ENCODE measurements around the gene GALNTL6. TPM values are rescaled to one million over a fixed set of nuclear protein-coding genes. Genes with fewer than 3 reads are reported as not detected.
A peak's percentile ranks its signal among the peaks of the same experiment; 100 is the strongest.

GALNTL6 gene
- total RNA-seq, 1 experiment from 2014 or later, result not detected

DNA sequence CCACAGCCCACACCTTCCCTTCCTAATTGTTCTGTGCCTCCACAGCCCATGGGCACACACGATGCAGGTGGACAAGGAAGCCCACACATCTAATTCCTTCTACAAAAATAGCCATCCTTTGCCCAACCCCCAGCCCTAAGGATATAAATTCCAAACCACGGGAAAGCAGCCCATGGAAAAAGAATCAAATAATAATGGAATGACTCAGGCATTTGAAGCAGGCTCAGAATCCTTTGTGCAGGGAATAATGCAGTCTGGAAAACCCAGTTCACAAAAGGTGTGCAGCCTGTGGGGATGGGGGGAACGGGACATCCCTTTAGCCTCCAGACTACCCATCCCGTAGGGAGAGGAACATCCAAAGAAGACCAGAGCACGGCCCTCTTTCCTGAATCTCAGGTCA, 1013.1 kb downstream of the GALNTL6 start:
- in situ Hi-C loops (cut with HindIII; ENCODE audit: low pct_unique_long_range_greater_than_20kb, low sequenced_read_pairs), result no loop called here
- no peak for DNase-seq (ENCODE audit: low read depth)

DNA sequence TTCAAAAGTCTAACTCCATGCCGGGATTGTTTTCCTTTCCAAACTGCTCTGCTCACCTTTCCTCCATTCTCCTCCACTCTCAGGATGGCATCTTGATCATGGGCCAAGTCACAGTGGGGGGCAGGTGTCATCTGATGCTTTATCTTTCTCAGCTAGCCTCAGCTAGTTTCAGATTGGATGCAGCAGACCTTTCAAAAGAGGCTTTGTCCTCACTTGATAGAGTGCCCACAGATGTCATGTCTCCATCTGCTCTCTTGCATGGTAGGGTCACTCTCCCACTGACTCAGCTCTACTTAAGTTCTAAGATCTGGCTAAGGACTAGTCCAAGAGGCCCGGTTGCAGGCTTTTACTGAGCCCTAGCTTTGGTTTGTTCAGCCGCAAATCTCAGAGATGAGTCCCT, 1013.7 kb downstream of the GALNTL6 start:
- in situ Hi-C loops (cut with HindIII; ENCODE audit: low pct_unique_long_range_greater_than_20kb, low sequenced_read_pairs), result no loop called here
- no peak for DNase-seq (ENCODE audit: low read depth)

DNA sequence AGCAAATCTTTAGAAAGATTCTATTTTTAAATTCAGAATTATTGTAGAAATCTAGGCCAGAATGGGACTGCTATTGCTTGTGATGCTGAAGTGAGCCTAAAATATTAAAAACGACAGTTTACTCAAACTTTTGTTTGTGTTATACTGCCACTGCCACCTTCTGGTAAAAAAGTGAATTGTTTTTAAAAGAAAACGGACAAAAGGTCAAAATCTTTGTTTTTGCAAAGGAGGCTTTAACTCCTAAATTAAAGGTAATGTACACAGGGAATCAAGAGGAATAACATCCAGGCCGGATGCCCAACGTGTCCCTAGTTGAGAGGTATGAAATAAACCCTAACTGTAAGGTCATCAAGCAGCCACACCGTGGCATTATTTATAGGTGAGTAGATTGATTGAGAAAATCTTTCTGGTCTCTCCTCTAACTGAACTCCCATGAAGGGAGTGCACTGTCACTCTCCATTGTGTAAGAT, 1017.1 kb downstream of the GALNTL6 start:
- in situ Hi-C loops (cut with HindIII; ENCODE audit: low pct_unique_long_range_greater_than_20kb, low sequenced_read_pairs), result no loop called here
- peak; percentile 22 for DNase-seq (ENCODE audit: low read depth)

DNA sequence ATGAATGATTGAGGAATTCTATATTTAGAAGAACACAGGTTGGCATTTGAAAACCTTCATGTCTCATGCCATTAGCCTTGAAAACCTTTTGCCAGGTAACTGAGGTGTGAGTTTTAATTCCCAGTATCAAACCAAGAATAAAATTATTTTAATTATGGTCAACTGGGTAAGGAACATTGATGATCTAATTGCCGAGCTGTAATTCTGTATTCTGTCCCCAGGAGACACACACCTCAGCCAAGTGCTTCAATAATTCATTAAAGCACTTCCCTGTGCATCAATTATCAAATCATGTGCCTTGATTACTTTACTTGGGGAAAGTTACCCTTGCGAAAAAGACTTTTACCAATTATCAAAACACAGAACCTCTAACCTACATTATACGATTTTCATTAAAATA, 1023.5 kb downstream of the GALNTL6 start:
- DNase-seq (ENCODE audit: low read depth), result no peak

DNA sequence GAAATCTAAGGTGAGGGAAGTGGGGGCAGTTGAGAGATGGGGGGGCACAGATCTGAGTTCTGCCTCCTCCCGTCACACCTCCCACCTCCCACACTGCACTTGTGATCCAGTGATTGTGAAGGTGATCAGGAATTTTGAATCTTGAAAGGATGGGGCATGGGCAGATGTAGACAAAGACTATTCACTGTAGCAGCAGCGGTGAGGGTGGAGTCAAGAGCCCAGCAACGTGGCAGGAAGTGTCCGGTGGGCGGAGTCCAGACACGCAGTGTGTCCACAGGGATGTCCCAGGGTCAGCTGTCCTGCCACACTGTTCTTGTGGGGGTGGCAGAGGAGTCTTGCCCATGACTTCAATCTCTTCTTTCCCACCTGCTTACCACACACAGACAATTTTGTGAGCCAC, 1024.9 kb downstream of the GALNTL6 start:
- no peak for DNase-seq (ENCODE audit: low read depth)
- in situ Hi-C loops (cut with HindIII; ENCODE audit: low pct_unique_long_range_greater_than_20kb, low sequenced_read_pairs), result no loop called here

More for the DNA sequence above, 1023.5 kb downstream of the GALNTL6 start:
- in situ Hi-C loops (cut with HindIII; ENCODE audit: low pct_unique_long_range_greater_than_20kb, low sequenced_read_pairs), result no loop called here

DNA sequence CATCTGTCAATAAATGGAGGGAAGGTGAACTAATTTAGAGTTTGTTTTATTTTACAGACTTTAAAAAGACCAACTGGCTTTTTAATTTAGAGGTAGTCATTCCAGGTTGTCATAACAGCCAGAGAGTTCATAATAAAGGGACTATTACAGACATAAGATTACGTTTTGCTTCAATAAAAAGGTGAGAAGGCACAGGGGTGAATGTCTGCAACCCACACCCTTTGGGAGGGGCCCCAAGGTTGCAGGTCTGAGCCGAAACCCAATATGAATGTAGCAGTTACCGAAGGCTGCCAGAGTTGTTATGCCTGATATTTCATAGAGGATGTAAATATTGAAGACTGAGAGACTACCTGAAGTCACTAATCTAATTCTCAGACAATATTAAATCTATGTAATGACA, 1025.7 kb downstream of the GALNTL6 start:
- in situ Hi-C loops (cut with HindIII; ENCODE audit: low pct_unique_long_range_greater_than_20kb, low sequenced_read_pairs), result no loop called here
- DNase-seq (ENCODE audit: low read depth), result no peak

DNA sequence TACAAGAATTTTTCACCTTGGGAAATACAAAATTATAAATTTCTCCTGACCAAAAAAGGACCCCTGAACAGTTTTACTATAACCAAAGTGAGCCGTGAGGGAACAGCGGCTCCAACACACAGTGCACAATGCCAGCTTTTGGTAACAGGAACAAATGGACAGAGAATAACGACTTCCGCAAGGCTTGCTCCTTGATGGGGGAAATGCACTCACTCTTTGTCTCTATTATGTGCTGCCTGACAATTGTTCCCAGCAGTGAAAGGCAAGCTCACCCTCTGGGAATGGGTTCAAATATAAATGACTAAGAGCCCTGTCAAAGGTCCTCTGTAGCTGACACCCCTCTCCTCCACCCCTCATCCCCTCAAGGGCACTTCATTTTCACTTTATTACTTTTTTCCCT, 1029.6 kb downstream of the GALNTL6 start:
- in situ Hi-C loops (cut with HindIII; ENCODE audit: low pct_unique_long_range_greater_than_20kb, low sequenced_read_pairs), result no loop called here
- no peak for DNase-seq (ENCODE audit: low read depth)

DNA sequence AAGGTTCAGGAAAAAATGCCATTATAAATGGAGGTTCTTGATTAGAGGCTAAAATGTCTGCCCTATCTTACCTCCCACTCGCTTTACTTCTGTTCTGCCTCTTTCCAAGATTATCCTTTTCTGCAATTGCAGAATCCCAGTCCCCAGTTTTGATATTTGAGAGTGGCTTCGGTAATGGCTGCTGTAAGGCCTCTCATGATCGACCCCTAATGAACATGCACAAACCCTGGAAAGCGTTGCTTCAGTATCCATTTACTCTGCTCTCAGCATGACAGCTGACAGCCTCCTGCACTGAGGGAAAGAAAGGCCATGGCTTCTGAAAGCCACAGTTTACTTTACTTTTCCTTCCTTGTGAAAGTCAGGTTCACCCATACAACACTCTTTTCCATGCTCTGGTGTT, 1030.0 kb downstream of the GALNTL6 start:
- in situ Hi-C loops (cut with HindIII; ENCODE audit: low pct_unique_long_range_greater_than_20kb, low sequenced_read_pairs), result no loop called here

DNA sequence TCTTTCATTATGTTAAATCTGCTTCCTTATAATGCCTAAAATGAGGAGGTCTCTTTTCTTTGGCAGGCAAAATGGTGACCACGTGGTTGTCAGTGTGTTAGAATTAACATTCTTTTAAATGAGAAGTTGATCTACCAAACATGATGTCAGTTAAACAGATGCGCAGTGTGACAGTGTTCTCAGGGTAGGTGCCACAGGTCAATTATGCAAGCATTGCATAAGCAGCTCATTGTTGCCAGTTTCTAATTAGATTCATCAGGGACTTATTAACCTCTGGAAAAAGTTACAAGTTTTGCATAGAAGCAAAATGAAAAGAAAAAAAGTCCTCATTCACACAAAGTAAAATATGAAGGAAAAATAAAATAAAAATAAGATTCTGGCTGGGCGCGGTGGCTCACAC, 1031.4 kb downstream of the GALNTL6 start:
- in situ Hi-C loops (cut with HindIII; ENCODE audit: low pct_unique_long_range_greater_than_20kb, low sequenced_read_pairs), result no loop called here
- no peak for DNase-seq (ENCODE audit: low read depth)

More for the DNA sequence above, 1030.0 kb downstream of the GALNTL6 start:
- no peak for DNase-seq (ENCODE audit: low read depth)

DNA sequence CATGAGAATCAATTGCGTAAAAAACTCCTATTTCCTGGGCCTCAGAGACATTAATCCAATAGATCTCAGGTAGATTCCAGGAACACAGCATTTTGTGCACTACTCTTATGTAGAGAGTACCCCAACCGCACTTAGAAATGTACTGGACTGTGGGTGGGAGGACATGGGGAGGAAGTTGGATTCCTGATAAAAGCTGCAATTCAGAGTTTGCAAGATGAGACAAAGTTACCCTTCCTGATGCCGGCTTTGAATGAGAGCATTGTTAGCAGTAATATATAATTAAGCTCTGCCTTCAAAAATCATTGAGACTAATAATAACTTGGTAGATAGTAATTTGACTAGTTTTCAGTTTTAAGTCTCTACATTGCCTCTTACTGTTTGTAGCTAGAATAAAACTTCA, 1032.1 kb downstream of the GALNTL6 start:
- in situ Hi-C loops (cut with HindIII; ENCODE audit: low pct_unique_long_range_greater_than_20kb, low sequenced_read_pairs), result no loop called here
- no peak for DNase-seq (ENCODE audit: low read depth)

DNA sequence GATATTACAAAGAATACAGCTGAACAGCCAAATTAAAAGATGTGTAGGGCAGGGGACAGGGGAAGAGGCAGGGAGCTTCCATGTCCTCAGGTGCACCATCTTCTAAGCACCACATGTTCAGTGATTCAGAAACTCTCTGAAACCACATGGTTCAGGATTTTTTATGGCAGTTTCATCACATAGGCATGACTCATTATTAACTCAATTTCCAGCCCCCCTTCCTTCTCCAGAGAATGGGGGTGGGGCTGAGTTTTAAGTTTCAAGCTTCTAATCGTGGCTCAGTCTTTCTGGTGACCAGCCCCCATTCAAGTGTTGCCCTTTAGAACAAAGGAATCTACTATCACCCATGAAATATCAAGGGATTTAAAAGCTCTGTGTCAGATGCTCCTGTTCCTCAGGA, 1037.6 kb downstream of the GALNTL6 start:
- in situ Hi-C loops (cut with HindIII; ENCODE audit: low pct_unique_long_range_greater_than_20kb, low sequenced_read_pairs), result no loop called here
- DNase-seq (ENCODE audit: low read depth), result peak; percentile 68

DNA sequence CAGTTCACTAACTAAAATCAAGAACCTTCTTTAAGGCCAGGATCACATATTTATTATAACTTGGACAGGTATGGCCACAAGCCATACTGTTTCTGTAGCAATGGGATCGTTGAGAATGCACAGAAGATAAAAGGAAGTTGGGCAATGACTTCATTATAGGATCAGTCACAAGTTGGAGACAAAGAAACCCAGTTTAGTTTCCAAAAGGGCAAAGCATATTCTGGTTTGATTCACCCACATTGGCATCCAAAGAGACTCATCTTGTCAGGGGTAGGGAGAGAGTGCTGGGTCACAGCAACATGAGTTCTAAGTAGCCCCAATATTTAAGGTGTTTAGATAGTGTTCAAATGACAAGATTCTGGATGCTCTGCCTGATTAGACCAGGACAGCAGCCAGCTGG, 1038.3 kb downstream of the GALNTL6 start:
- in situ Hi-C loops (cut with HindIII; ENCODE audit: low pct_unique_long_range_greater_than_20kb, low sequenced_read_pairs), result no loop called here
- DNase-seq (ENCODE audit: low read depth), result no peak

DNA sequence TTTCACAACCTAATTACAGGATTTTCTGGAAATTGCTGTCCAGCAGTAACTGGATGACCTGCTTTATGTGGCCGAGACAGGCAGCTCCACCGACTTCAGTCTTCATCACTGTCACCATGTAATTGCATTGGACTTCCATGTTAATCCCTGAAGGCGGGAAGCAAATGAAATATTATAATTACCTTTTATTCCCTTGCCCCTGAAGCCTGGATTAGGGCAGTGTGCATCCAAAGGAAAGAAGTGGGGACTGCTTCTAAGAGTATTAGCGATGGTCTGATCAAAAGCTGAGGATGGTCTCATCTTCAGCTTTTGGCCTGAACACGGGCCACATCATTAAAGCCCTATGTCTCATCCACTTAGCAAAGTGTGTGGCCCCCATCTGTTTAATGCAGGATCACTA, 1043.8 kb downstream of the GALNTL6 start:
- no peak for DNase-seq (ENCODE audit: low read depth)
- in situ Hi-C loops (cut with HindIII; ENCODE audit: low pct_unique_long_range_greater_than_20kb, low sequenced_read_pairs), result no loop called here

DNA sequence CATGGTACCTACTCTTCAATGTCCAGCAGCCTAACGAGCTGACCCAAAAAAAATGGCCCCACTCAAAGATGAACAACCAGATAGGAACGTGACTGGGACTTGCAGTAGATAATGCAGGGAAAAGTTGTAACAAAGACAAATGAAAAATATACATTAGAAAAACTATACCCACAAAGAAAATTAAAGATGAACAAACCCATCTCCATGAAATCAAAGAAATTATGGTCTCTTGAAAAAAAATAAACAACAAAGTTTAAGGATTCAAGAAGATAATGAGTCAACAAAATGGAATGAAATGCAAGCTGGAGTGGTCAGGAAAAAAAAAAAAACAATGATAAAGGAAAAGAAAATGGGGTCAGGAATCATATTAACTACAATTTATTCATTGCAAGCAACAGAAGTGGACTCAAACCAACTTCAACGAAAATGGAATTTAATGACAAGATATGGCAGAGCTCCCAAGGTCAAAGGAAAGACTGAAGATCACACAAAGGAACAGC, 1045.6 kb downstream of the GALNTL6 start:
- DNase-seq (ENCODE audit: low read depth), result no peak
- in situ Hi-C loops (cut with HindIII; ENCODE audit: low pct_unique_long_range_greater_than_20kb, low sequenced_read_pairs), result no loop called here

DNA sequence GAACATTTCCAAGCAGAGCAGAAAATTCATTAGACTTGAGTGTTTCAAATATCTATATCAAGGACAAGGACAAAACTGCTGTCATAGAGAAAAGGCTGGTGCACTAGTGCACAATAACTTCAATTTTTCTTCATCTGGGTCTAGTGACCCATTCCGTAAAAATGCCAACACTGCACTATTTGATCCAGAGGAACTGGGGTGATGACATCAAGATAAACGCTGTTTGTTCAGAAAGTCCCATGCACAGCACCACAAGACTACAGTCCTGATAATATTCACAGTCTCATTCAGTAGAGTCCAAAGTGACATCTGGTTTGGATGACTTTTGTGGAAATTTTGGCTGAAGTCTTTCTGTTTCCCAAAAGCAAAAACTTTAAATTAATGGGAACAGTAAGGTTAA, 1051.9 kb downstream of the GALNTL6 start:
- no peak for DNase-seq (ENCODE audit: low read depth)
- in situ Hi-C loops (cut with HindIII; ENCODE audit: low pct_unique_long_range_greater_than_20kb, low sequenced_read_pairs), result no loop called here

DNA sequence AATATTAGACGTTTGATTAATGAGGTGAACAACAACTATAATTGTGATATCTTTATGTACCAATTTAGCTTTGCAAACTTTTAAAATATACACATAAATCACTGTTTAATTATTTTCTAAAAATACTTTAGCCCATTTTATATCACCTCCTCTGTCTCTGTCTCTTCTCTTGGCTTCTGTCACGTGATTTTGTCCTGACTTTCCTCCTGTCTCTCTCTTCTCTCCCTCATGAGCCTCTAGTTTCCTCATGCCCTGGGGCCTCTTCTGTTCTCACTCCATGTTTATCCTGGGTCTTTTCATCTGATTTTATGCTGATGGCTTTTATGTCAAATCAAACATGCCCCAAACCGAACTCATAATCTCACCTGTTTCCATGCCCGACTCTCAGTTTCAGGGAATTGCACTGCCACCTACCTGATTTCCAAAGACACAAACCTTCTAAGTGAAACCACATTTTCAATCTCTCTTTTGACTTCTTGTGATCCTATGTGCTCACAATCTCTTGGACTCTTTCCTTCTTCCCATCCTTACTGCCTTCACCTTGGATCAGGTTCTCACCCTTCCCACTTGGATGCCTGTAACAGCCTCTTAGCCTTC, 1052.4 kb downstream of the GALNTL6 start:
- in situ Hi-C loops (cut with HindIII; ENCODE audit: low pct_unique_long_range_greater_than_20kb, low sequenced_read_pairs), result no loop called here
- DNase-seq (ENCODE audit: low read depth), result no peak

DNA sequence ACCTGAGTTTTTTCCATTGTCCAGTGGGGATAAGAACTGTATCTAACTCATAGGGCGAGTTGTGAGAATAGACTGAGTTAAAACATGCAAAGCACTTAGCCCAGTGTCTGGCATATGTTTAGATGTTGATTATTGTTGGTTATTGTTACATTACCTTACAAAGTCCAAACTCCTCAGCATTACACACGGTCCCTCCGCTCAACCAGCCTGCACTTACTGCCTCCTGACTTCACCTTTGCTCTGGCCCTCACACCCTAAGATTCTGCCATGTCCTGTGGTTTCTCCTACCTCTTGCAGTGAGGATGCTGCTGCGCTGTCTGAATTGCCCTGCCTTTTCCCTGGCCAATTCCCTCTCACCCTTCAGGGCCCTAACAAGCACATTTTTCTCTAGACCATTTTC, 1053.2 kb downstream of the GALNTL6 start:
- in situ Hi-C loops (cut with HindIII; ENCODE audit: low pct_unique_long_range_greater_than_20kb, low sequenced_read_pairs), result no loop called here
- no peak for DNase-seq (ENCODE audit: low read depth)

DNA sequence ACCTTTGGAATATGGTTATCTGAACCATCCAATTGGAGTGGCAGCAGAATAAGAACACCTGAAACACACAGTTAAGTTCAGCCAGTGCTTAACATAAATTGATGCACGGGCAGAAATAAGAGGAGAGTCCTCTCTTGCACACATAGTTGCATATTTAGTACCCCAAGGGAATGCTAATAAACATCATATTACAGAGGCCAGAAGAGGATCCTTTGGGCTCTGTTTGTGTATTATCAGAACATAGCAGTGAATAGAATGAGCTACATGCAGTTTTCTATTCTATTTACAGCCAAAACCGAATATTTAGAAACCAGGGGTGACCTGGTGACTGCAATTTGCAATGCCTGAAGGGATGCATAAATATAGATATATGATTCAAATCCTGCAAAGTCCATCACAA, 1054.6 kb downstream of the GALNTL6 start:
- DNase-seq (ENCODE audit: low read depth), result no peak
- in situ Hi-C loops (cut with HindIII; ENCODE audit: low pct_unique_long_range_greater_than_20kb, low sequenced_read_pairs), result no loop called here

DNA sequence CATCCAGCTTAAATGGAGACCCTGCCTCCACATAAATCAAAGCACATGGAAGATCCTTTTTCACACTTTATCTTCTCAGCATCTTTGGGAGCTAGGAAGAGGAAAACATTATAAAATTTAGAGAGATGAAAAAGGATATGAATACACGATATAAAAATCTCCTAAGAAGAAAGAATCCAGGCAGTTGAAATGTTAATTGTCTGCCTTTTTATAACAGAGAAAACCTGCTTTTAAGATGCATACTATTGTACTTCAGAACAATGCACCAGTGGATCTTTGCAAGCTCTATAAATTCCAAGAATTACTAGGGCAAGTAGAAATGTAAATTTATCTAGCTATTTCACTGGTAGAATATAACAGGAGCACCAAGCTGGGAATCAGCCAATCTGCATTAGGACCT, 1055.1 kb downstream of the GALNTL6 start:
- DNase-seq (ENCODE audit: low read depth), result no peak
- in situ Hi-C loops (cut with HindIII; ENCODE audit: low pct_unique_long_range_greater_than_20kb, low sequenced_read_pairs), result no loop called here

DNA sequence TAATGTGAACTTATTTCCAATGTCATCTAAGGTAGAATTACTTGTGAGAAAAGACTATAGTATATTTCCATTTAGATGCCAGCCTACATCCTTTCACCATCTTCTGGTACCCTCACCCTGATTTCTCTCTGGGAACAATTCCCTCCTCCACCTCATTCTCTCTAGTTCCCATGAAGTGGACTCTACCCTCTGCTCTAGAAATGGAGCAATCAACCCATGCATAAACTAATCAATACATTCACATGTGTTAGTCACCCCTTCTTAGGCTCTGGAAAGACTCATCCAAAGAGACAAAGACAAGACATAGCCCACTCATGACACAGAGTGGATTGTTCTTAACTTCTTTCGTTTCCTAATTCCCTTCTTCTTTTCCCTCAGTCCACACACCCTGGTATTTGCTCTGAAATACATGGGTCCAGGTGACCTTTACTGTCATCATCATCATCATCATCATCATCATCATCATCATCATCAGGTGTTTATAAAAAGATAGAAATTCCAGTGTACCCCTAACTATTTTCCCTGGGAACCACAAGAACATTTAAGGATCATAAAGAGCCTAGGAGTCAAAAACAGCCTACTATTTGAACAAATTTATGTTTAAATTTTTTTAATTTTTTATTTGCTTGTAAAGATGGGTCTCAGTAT, 1056.5 kb downstream of the GALNTL6 start:
- in situ Hi-C loops (cut with HindIII; ENCODE audit: low pct_unique_long_range_greater_than_20kb, low sequenced_read_pairs), result no loop called here
- DNase-seq (ENCODE audit: low read depth), result no peak

All from Caki2 (cell line).